ENCODE measurements around the gene EIF3CL.
"Not testable (repeated sequence)": the region's sequence is repeated elsewhere in the genome, so short reads cannot be mapped to it uniquely, and the experiment has no call there.

GRCh38 chr16:28414530-28414929, 10.9 kb upstream of the EIF3CL start:
- not testable (repeated sequence) for TF ChIP-seq RAD21 (IDR thresholded peaks at IDR 0.05 in 1 of 2, conservative IDR thresholded peaks at IDR 0.05 in 1 of 2; ENCODE audit: low read depth in 2 of 2, low read length in 2 of 2); JUND (IDR thresholded peaks at IDR 0.05; ENCODE audit: low read length); GABPA (IDR thresholded peaks at IDR 0.05; ENCODE audit: borderline replicate concordance, insufficient read depth, low read length); CTCF (IDR thresholded peaks at IDR 0.05; ENCODE audit: control extremely low read depth in 1 of 3, insufficient read depth in 1 of 3, low read depth in 1 of 3, low read length in 3 of 3); MAX (IDR thresholded peaks at IDR 0.05); POLR2A (IDR thresholded peaks at IDR 0.05; ENCODE audit: control extremely low read depth in 1 of 2, low read depth in 2 of 2, low read length in 2 of 2); CEBPB (IDR thresholded peaks at IDR 0.05; ENCODE audit: low read depth, low read length); TEAD4 (IDR thresholded peaks at IDR 0.05; ENCODE audit: low read depth, low read length); EP300 (IDR thresholded peaks at IDR 0.05; ENCODE audit: borderline replicate concordance in 1 of 2, low read depth in 2 of 2, low read length in 2 of 2)
